Esophagus muscularis mucosa (tissue), 4 donors: ENCODE results near the gene ZFYVE28. TPM values are rescaled to one million over a fixed set of nuclear protein-coding genes. Genes with fewer than 3 reads are reported as not detected.
"Not testable (repeated sequence)": the region's sequence is repeated elsewhere in the genome, so short reads cannot be mapped to it uniquely, and the experiment has no call there.

Experiments
- DNase-seq: peaks from one replicate; pipeline ENCODE4 v3.0.0-alpha.2; 2017; ENCODE audit errors: extremely low spot score
- H3K27ac ChIP-seq, 4 donors: fragments of 200-600 bp; sonication (generic); replicated peaks in 1 of 4; 1 replicate in 3 of 4; 2 replicates in 1 of 4; pipeline ENCODE4 v1.5.1; 2016 to 2019; ENCODE audit warnings: mild to moderate bottlenecking in 1 of 4
- H3K27me3 ChIP-seq, 4 donors: fragments of 200-600 bp; sonication (generic); one replicate each; pipeline versions ENCODE4 v1.5.1 to v1.6.0; 2016 to 2019
- H3K36me3 ChIP-seq, 4 donors: fragments of 200-600 bp; sonication (generic); one replicate each; pipeline ENCODE4 v1.5.1; 2016 to 2019
- H3K4me1 ChIP-seq, 4 donors: fragments of 200-600 bp; sonication (generic); one replicate each; pipeline ENCODE4 v1.5.1; 2016 to 2019
- H3K4me3 ChIP-seq, 4 donors: fragments of 200-600 bp; sonication (generic); 1 replicate in 2 of 4; 2 replicates in 2 of 4; pipeline ENCODE4 v1.5.1; 2016 to 2019; ENCODE audit warnings: mild to moderate bottlenecking in 4 of 4, moderate library complexity in 1 of 4
- H3K9me3 ChIP-seq, 4 donors: fragments of 200-600 bp; sonication (generic); 1 replicate in 3 of 4; 2 replicates in 1 of 4; pipeline ENCODE4 v1.5.1; 2016 to 2019
- EP300 ChIP-seq: sonication (generic); formaldehyde crosslinking; IDR thresholded peaks from one replicate; pipeline ENCODE4 v1.6.1; 2017; ENCODE audit warnings: antibody characterized with exemption
- POLR2A ChIP-seq: fragments of 450-650 bp; IDR thresholded peaks from one replicate; pipeline ENCODE4 v1.6.1; 2017; ENCODE audit warnings: antibody characterized with exemption, moderate library complexity, mild to moderate bottlenecking, low read depth
- POLR2AphosphoS5 ChIP-seq, 2 donors: sonication (generic); formaldehyde crosslinking; IDR thresholded peaks; one replicate each; pipeline ENCODE4 v1.6.1; 2017; ENCODE audit warnings: antibody characterized with exemption in 2 of 2
- WGBS: methylation state at CpG from one replicate; pipeline ENCODE4 v1.1.5; 2018; 5-methylcytosine and 5-hydroxymethylcytosine counted together
- intact Hi-C: fragments of 100-400 bp; cut with DNase I; formaldehyde crosslinking; loops from one replicate; pipeline ENCODE4 v1.15.1; 2023
- total RNA-seq, 4 donors: library from RNA; depleted of rRNA; stranded (reverse); fragments of >200 nt; gene quantifications; one replicate each; pipeline versions ENCODE4 v1.1.0 to v1.2.1, GENCODE V29; 2016
- TF ChIP-seq, protein P1 (sequence below), 3 experiments: fragments of 200-600 bp in 2 of 3; fragments of 450-650 bp in 1 of 3; sonication (generic) in 2 of 3; IDR thresholded peaks; one replicate each; pipeline ENCODE4 v1.5.1; 2017 to 2019; ENCODE audit warnings: antibody characterized with exemption in 3 of 3, mild to moderate bottlenecking in 2 of 3, moderate library complexity in 1 of 3

ZFYVE28 gene
- total RNA-seq, 4 donors from 2014 or later: 4.5 to 13.4 (median 8.4) TPM

DNA sequence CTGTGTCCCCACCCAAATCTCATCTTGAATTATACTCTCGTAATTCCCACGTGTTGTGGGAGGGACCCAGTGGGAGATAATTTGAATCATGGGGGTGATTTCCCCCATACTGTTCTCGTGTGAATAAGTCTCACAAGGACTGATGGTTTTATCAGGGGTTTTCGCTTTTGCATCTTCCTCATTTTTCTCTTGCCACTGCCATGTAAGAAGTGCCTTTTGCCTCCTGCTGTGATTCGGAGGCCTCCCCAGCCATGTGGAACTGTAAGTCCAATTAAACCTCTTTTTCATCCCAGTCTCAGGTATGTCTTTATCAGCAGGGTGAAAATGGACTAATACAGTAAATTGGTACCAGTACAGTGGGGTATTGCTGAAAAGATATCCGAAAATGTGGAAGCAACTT, 37.9 kb downstream of the ZFYVE28 start:
- intact Hi-C loops, H3K4me3 ChIP-seq, DNase-seq, H3K9me3 ChIP-seq, H3K27me3 ChIP-seq, H3K27ac ChIP-seq, H3K36me3 ChIP-seq, H3K4me1 ChIP-seq: not testable (repeated sequence)
- WGBS: 91% methylated on average over 6 of the region's 6 CpGs

DNA sequence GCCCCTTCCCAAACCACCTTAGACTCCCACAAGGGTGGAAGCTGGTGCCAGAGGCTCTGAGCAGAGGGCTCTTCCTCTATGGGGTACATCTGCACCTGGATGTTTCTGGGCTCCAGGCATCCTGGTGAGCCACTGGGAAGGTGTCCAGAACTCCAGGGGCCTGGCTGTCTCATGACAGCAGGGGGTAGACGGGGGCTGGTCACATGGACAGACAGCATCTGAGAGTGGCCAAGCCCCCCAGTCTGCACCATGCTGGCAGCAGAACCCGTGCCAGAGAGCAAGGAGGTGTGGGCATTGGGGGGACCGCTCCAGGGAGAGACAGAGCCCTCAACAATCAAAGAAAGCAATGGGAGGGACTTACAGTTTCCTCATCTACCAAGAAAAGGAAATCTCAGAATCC, 39.5 kb downstream of the ZFYVE28 start:
- intact Hi-C loops: no loop called here
- Histone ChIP-seq H3K27ac (no peak overlapping the region), H3K4me1 (no peaks in the 10 kb centered on the region), H3K4me3 (no peak overlapping the region), H3K9me3 (peaks cover 0 to 3% (median 0%) of the 10 kb centered on the region in 4 donors), H3K36me3 (peaks cover 0 to 2% (median 0%) of the 10 kb centered on the region in 4 donors), H3K27me3 (no peaks in the 10 kb centered on the region)
- no peak for DNase-seq
- TF ChIP-seq POLR2A (no peak), EP300 (no peak), POLR2AphosphoS5 (IDR thresholded peaks at IDR 0.05) (no peak)
- TF ChIP-seq, protein P1, sequence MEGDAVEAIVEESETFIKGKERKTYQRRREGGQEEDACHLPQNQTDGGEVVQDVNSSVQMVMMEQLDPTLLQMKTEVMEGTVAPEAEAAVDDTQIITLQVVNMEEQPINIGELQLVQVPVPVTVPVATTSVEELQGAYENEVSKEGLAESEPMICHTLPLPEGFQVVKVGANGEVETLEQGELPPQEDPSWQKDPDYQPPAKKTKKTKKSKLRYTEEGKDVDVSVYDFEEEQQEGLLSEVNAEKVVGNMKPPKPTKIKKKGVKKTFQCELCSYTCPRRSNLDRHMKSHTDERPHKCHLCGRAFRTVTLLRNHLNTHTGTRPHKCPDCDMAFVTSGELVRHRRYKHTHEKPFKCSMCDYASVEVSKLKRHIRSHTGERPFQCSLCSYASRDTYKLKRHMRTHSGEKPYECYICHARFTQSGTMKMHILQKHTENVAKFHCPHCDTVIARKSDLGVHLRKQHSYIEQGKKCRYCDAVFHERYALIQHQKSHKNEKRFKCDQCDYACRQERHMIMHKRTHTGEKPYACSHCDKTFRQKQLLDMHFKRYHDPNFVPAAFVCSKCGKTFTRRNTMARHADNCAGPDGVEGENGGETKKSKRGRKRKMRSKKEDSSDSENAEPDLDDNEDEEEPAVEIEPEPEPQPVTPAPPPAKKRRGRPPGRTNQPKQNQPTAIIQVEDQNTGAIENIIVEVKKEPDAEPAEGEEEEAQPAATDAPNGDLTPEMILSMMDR (IDR thresholded peaks at IDR 0.05): no peak
- WGBS: 69% methylated on average over 3 of the region's 3 CpGs

DNA sequence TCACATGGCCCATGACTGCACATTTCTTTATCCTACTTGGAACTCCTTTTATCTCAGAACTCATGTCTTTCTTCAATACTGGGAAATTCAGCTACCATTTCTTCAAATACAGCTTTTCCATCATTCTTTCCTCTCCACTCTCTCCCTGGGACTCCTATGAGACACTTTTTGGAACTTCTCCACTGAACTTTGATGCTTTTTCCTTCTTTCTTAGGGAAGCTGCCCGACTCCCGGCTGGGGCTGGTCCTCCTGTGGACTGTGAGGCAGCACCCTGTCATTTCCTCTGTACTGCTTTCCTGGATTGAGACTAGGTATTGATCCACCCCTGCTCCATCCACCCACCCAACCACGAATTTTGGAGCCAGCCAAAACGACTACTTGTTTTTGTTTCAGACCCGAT, 40.0 kb downstream of the ZFYVE28 start:
- Histone ChIP-seq H3K27ac (no peak overlapping the region), H3K4me1 (no peaks in the 10 kb centered on the region), H3K36me3 (peaks cover 0 to 3% (median 0%) of the 10 kb centered on the region in 4 donors), H3K4me3 (no peak overlapping the region), H3K27me3 (no peaks in the 10 kb centered on the region), H3K9me3 (peaks cover 0 to 3% (median 0%) of the 10 kb centered on the region in 4 donors)
- TF ChIP-seq, protein P1 (IDR thresholded peaks at IDR 0.05): no peak
- TF ChIP-seq EP300 (no peak), POLR2AphosphoS5 (IDR thresholded peaks at IDR 0.05) (no peak), POLR2A (no peak)
- no peak for DNase-seq
- WGBS: 78% methylated on average over 5 of the region's 5 CpGs
- intact Hi-C loops: no loop called here

DNA sequence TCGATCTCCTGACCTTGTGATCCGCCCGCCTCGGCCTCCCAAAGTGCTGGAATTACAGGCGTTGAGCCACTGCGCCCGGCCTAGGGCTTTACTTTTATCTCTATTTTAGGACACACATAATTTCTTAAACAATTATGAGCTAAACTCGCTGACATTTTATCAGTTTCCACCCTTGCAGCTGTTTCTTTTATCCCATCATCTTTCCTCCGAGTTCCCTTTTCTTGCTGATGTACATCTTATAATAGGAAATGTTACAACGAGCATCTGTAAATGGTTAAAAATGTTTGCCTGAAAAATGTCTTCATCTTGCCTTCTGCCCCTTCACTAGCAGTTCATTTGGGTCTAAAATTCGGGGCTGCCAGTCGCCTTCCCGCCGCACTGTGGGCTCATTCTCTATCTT, 41.2 kb downstream of the ZFYVE28 start:
- Histone ChIP-seq H3K27me3 (no peaks in the 10 kb centered on the region), H3K36me3 (peaks cover 0 to 3% (median 0%) of the 10 kb centered on the region in 4 donors), H3K4me1 (no peaks in the 10 kb centered on the region), H3K9me3 (peaks cover 0 to 3% (median 0%) of the 10 kb centered on the region in 4 donors), H3K27ac (no peak overlapping the region), H3K4me3 (no peak overlapping the region)
- TF ChIP-seq EP300 (no peak), POLR2AphosphoS5 (IDR thresholded peaks at IDR 0.05) (no peak), POLR2A (no peak)
- TF ChIP-seq, protein P1 (IDR thresholded peaks at IDR 0.05): no peak
- DNase-seq: no peak
- intact Hi-C loops: no loop called here
- WGBS: 82% methylated on average over 14 of the region's 14 CpGs

DNA sequence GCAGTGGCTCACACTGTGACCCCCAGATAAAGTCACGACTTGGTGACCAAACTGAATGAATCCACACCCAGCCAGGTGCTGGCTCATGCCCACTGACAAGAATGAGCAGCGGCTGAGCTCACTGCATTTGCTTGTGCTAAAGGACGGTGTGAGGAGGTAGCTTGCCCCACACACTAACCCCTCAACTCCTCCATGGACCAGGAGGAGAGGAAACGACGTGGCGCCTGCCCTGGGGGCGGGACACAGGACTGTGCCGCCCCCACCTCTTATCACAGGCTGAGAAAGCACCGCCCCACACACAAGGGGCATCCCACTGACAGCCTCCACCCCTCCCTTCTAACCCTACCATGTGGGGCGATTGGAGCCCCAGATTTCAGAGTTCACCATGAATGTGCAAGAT, 43.0 kb downstream of the ZFYVE28 start:
- no peaks in the 10 kb centered on the region for H3K9me3 ChIP-seq
- no peak overlapping the region for H3K27ac ChIP-seq
- H3K36me3 ChIP-seq: peaks cover 0 to 6% (median 1%) of the 10 kb centered on the region in 4 donors
- no peak overlapping the region for H3K4me3 ChIP-seq
- DNase-seq: no peak
- TF ChIP-seq, protein P1 (IDR thresholded peaks at IDR 0.05): no peak
- no peak for TF ChIP-seq POLR2AphosphoS5 (IDR thresholded peaks at IDR 0.05)
- TF ChIP-seq POLR2A: no peak
- TF ChIP-seq EP300: no peak
- WGBS: 74% methylated on average over 10 of the region's 10 CpGs
- no peaks in the 10 kb centered on the region for H3K4me1 ChIP-seq
- intact Hi-C loops: no loop called here
- no peaks in the 10 kb centered on the region for H3K27me3 ChIP-seq
